GM12878 (cell line): ENCODE data around the gene TIE1. TPM values are rescaled to one million over a fixed set of nuclear protein-coding genes. Genes with fewer than 3 reads are reported as not detected.

Experiments
- ATAC-seq: fragments of 200-7000 bp; cut with Tn5 transposase; 3 replicates; pipeline ENCODE4 v1.9.1; 2020; ENCODE audit warnings: mild to moderate bottlenecking, moderate library complexity
- BruUV-seq: library from RNA; stranded (reverse); fragments of 400-500 nt; replicated peaks from 2 replicates; lab custom pipeline; 2021; lab: Mats Ljungman, UMichigan
- CTCF ChIA-PET: fragments of 300-600 bp; sonication (Branson Sonifier 250); formaldehyde crosslinking; extraction: SDS; loops from one replicate; lab custom pipeline; 2021; ENCODE audit warnings: inconsistent platforms; lab: Yijun Ruan, JAX
- POLR2A ChIA-PET: fragments of 350-600 bp; formaldehyde crosslinking; extraction: SDS; loops from one replicate; lab custom pipeline; 2021; ENCODE audit warnings: inconsistent platforms; lab: Charles Lee
- RAD21 ChIA-PET: fragments of 300-600 bp; sonication (Branson Sonifier 250); formaldehyde crosslinking; loops from one replicate; lab custom pipeline; 2023; ENCODE audit warnings: antibody characterized with exemption; ENCODE audit not compliant: unreplicated experiment; lab: Charles Lee
- SMC1A ChIA-PET: fragments of 300-600 bp; sonication (Branson Sonifier 250); formaldehyde crosslinking; loops from one replicate; lab custom pipeline; 2023; ENCODE audit not compliant: unreplicated experiment, uncharacterized antibody; lab: Charles Lee
- DNase-seq: peaks from one replicate; pipeline ENCODE4 v3.0.0-alpha.2; 2011; ENCODE audit warnings: low read depth, low spot score
- FAIRE-seq: peaks from 3 replicates; lab custom pipeline; 2011; peaks lifted over from hg19 to GRCh38; lab: Jason Lieb, UNC
- H2AFZ ChIP-seq: 2 replicates; pipeline ENCODE4 v1.6.0; 2011; ENCODE audit warnings: low read depth, low read length, control low read depth; ENCODE audit not compliant: control insufficient read depth
- H3K27ac ChIP-seq: 2 replicates; pipeline ENCODE4 v1.5.1; 2011; ENCODE audit warnings: control low read depth; ENCODE audit not compliant: control insufficient read depth, insufficient read depth
- H3K27me3 ChIP-seq, 2 experiments: replicated peaks in 1 of 2; 2 replicates each; pipeline versions ENCODE4 v1.6.0 to v1.6.1; 2011; ENCODE audit warnings: low read length in 1 of 2; ENCODE audit not compliant: control insufficient read depth in 2 of 2, insufficient read depth in 2 of 2
- H3K36me3 ChIP-seq, 2 experiments: 2 replicates each; pipeline ENCODE4 v1.5.1; 2011; ENCODE audit warnings: low read length in 1 of 2; ENCODE audit not compliant: control insufficient read depth in 2 of 2, insufficient read depth in 2 of 2
- H3K4me1 ChIP-seq: 2 replicates; pipeline ENCODE4 v1.6.1; 2011; ENCODE audit warnings: mild to moderate bottlenecking, low read length, moderate library complexity, mixed read lengths; ENCODE audit not compliant: control insufficient read depth, insufficient read depth
- H3K4me2 ChIP-seq: 2 replicates; pipeline ENCODE4 v1.6.0; 2011; ENCODE audit warnings: control low read depth; ENCODE audit not compliant: control insufficient read depth, insufficient read depth
- H3K4me3 ChIP-seq: fragments of 200-600 bp; sonication (generic); 2 replicates; pipeline ENCODE4 v1.5.1; 2016
- H3K79me2 ChIP-seq: 2 replicates; pipeline ENCODE4 v1.6.0; 2011; ENCODE audit warnings: low read length; ENCODE audit not compliant: control insufficient read depth, insufficient read depth
- H3K9ac ChIP-seq: 2 replicates; pipeline ENCODE4 v1.8.0; 2011; ENCODE audit warnings: low read length, control low read depth, mixed read lengths; ENCODE audit not compliant: control insufficient read depth, insufficient read depth
- H3K9me3 ChIP-seq: replicated peaks from 3 replicates; pipeline ENCODE4 v1.5.1; 2011; ENCODE audit warnings: mild to moderate bottlenecking, low read length; ENCODE audit not compliant: control insufficient read depth, insufficient read depth
- H4K20me1 ChIP-seq: 2 replicates; pipeline ENCODE4 v1.6.0; 2011; ENCODE audit not compliant: control insufficient read depth, insufficient read depth
- BMI1 ChIP-seq: fragments of 450-650 bp; IDR thresholded peaks from 2 replicates; pipeline ENCODE4 v1.6.1; 2016; ENCODE audit warnings: mild to moderate bottlenecking, moderate library complexity, borderline replicate concordance
- DPF2 ChIP-seq: fragments of 450-650 bp; IDR thresholded peaks from 2 replicates; pipeline ENCODE4 v1.6.1; 2017; ENCODE audit warnings: mild to moderate bottlenecking
- FOS ChIP-seq: IDR thresholded peaks from 3 replicates; pipeline ENCODE4 v1.6.1; 2011; ENCODE audit warnings: borderline replicate concordance; ENCODE audit not compliant: insufficient read length; ENCODE audit errors: extremely low read depth
- IRF3 ChIP-seq: fragments of 450-650 bp; IDR thresholded peaks from 2 replicates; pipeline ENCODE4 v1.6.1; 2014; ENCODE audit warnings: mild to moderate bottlenecking
- JUNB ChIP-seq: IDR thresholded peaks from 2 replicates; pipeline ENCODE4 v1.6.1; 2016; ENCODE audit warnings: antibody characterized with exemption, mild to moderate bottlenecking
- RAD51 ChIP-seq: fragments of 450-650 bp; IDR thresholded peaks from 2 replicates; pipeline ENCODE4 v1.6.1; 2016; ENCODE audit warnings: moderate library complexity, mild to moderate bottlenecking, inconsistent platforms
- WGBS: methylation state at CpG from one replicate; pipeline ENCODE4 v1.1.6; 2016; ENCODE audit warnings: low lambda C conversion rate; ENCODE audit not compliant: insufficient replicate concordance, insufficient coverage; ENCODE audit errors: missing lambda C conversion rate; 5-methylcytosine and 5-hydroxymethylcytosine counted together
- in situ Hi-C: fragments of 300-500 bp; cut with MboI; formaldehyde crosslinking; loops from 9 replicates; pipeline ENCODE4 v1.14.3; 2018; ENCODE audit warnings: mixed read lengths
- intact Hi-C: fragments of 100-400 bp; cut with micrococcal nuclease; formaldehyde crosslinking; loops from one replicate; pipeline ENCODE4 v1.14.2; 2022; ENCODE audit not compliant: unreplicated experiment
- polyA plus RNA-seq, 11 experiments: library from polyadenylated mRNA; depleted of rRNA in 4 of 11; unstranded in 6 of 11; stranded (reverse) in 5 of 11; fragments of >200 nt; fragmentation: Nextera tagmentation in 4 of 11; fragmentation: Illumina TruSeq in 1 of 11; extraction: Ambion mirVana in 4 of 11; extraction: Trizol in 1 of 11; gene quantifications; 1 replicate in 1 of 11; 2 replicates in 10 of 11; pipeline versions ENCODE4 v1.2.1 to v1.2.3, GENCODE V29; 2011 to 2016; ENCODE audit warnings: inconsistent platforms in 2 of 11, missing spikeins in 2 of 11, low read depth in 1 of 11
- total RNA-seq, 4 experiments: library from RNA; depleted of rRNA in 3 of 4; stranded (reverse); fragments of >200 nt in 3 of 4; fragmentation: Illumina TruSeq in 1 of 4; extraction: Trizol in 1 of 4; gene quantifications; 2 replicates each; pipeline versions ENCODE4 v1.2.1 to v1.2.3, GENCODE V29; 2013 to 2021

TIE1 gene
- total and polyA plus RNA-seq, 10 of the 15 experiments (the other 5 are each of a cell fraction or from before 2014, with no cell fraction given), result 0.26 to 3.9 (median 1.3) TPM

GRCh38 chr1:43296207-43296606, 4.6 kb upstream of the TIE1 start:
- peak overlapping the region; percentile 75 for H3K27ac ChIP-seq
- no TSS peak for BruUV-seq
- SMC1A ChIA-PET, result interaction anchor here (1.3 to 5.9 kb wide), 2 partner anchors 34 to 57 kb away, joined by 4 to 40 read pairs; no protein-coding TSS in a partner anchor
- no peak overlapping the region for H3K9ac ChIP-seq
- in situ Hi-C loops (no loop called here), intact Hi-C loops (loop anchor here (5.0 kb wide), 1 partner anchor 71 kb away; the partner anchor contains the start of gene ELOVL1)
- RAD21 ChIA-PET, result interaction anchor here (0.8 to 4.7 kb wide), 4 partner anchors 12 to 94 kb away, joined by 4 to 30 read pairs (median 5); no protein-coding TSS in a partner anchor
- peak overlapping the region; percentile 71; the same call in 1 of the 2 replicates for H3K4me2 ChIP-seq
- no peaks in the 10 kb centered on the region for H4K20me1 ChIP-seq
- H3K4me1 ChIP-seq, result peaks cover 13% of the 10 kb centered on the region
- DNase-seq (no peak), FAIRE-seq (no peak), ATAC-seq (no peak)
- 52% methylated on average over 1 of the region's 1 CpG for WGBS
- TF ChIP-seq DPF2 (no peak), RAD51 (no peak), BMI1 (no peak)
- no peaks in the 10 kb centered on the region for H3K27me3 ChIP-seq
- H3K4me3 ChIP-seq, result no peak overlapping the region
- H3K36me3 ChIP-seq, result no peaks in the 10 kb centered on the region
- POLR2A ChIA-PET, result no interaction called here
- CTCF ChIA-PET, result interaction anchor here (1.8 to 4.3 kb wide), 2 partner anchors 57 to 69 kb away, joined by 3 to 19 read pairs; no protein-coding TSS in a partner anchor
- no peak overlapping the region; the same call in 1 of the 2 replicates for H2AFZ ChIP-seq
- H3K9me3 ChIP-seq, result no peaks in the 10 kb centered on the region
- H3K79me2 ChIP-seq, result no peaks in the 10 kb centered on the region

GRCh38 chr1:43298055-43298454, 2.7 kb upstream of the TIE1 start:
- no peaks in the 10 kb centered on the region for H3K79me2 ChIP-seq
- H4K20me1 ChIP-seq, result no peaks in the 10 kb centered on the region
- no peaks in the 10 kb centered on the region for H3K27me3 ChIP-seq
- H3K4me1 ChIP-seq, result peaks cover 13% of the 10 kb centered on the region
- TF ChIP-seq JUNB (no peak), IRF3 (no peak), FOS (no peak)
- in situ Hi-C loops, result no loop called here
- DNase-seq (no peak), ATAC-seq (no peak), FAIRE-seq (no peak)
- H3K4me2 ChIP-seq, result no peak overlapping the region
- no TSS peak for BruUV-seq
- no peaks in the 10 kb centered on the region for H3K36me3 ChIP-seq
- H3K9ac ChIP-seq, result no peak overlapping the region
- no peak overlapping the region for H3K4me3 ChIP-seq
- H3K27ac ChIP-seq, result no peak overlapping the region
- no peak overlapping the region for H2AFZ ChIP-seq
- CTCF ChIA-PET, result interaction anchor here (0.6 to 1.8 kb wide), 2 partner anchors 12 to 71 kb away, joined by 3 to 5 read pairs; no protein-coding TSS in a partner anchor
- 38% methylated on average over 1 of the region's 1 CpG for WGBS
- intact Hi-C loops, result loop anchor here (5.0 kb wide), 1 partner anchor 69 kb away; the partner anchor contains the start of gene ELOVL1
- RAD21 ChIA-PET, result no interaction called here
- no peaks in the 10 kb centered on the region for H3K9me3 ChIP-seq
- SMC1A ChIA-PET, result interaction anchor here (1.3 kb wide), 2 partner anchors 10 to 26 kb away, joined by 3 to 4 read pairs; no protein-coding TSS in a partner anchor
- POLR2A ChIA-PET, result no interaction called here
